ENCODE data around the gene CAPN13.

CAPN13 gene

GRCh38 chr2:30736461-30737325 is 70.6 kb downstream of the CAPN13 start:
- H3K4me3 ChIP-seq (ENCODE audit: low read length), result no peak overlapping the region
- DNase-seq (ENCODE audit: low read depth, low spot score), result no peak

- no peak for DNase-seq (ENCODE audit: low read depth, low spot score)
These were observed 73.2 kb downstream of the CAPN13 start for GRCh38 chr2:30733876-30734520.

GRCh38 chr2:30732876-30733275 is 74.4 kb downstream of the CAPN13 start:
- no peak for DNase-seq (ENCODE audit: low read depth, low spot score)
- H3K4me3 ChIP-seq (ENCODE audit: low read length), result no peak overlapping the region

More at GRCh38 chr2:30733876-30734520, 73.2 kb downstream of the CAPN13 start:
- H3K4me3 ChIP-seq (ENCODE audit: low read length), result no peak overlapping the region

- no peak for DNase-seq (ENCODE audit: low read depth, low spot score)
- H3K4me3 ChIP-seq (ENCODE audit: low read length), result no peak overlapping the region
These were observed 74.9 kb downstream of the CAPN13 start for GRCh38 chr2:30732376-30732775.

GRCh38 chr2:30731706-30732105 is 75.5 kb downstream of the CAPN13 start:
- no peak for DNase-seq (ENCODE audit: low read depth, low spot score)
- H3K4me3 ChIP-seq (ENCODE audit: low read length), result no peak overlapping the region

GRCh38 chr2:30730736-30731647 is 76.3 kb downstream of the CAPN13 start:
- DNase-seq (ENCODE audit: low read depth, low spot score), result no peak
- H3K4me3 ChIP-seq (ENCODE audit: low read length), result no peak overlapping the region

GRCh38 chr2:30729031-30729430 is 78.2 kb downstream of the CAPN13 start:
- H3K4me3 ChIP-seq (ENCODE audit: low read length), result no peak overlapping the region
- no peak for DNase-seq (ENCODE audit: low read depth, low spot score)

GRCh38 chr2:30722936-30723725 is 84.1 kb downstream of the CAPN13 start:
- no peak for DNase-seq (ENCODE audit: low read depth, low spot score)
- H3K4me3 ChIP-seq (ENCODE audit: low read length), result no peak overlapping the region

- DNase-seq (ENCODE audit: low read depth, low spot score), result no peak
- no peak overlapping the region for H3K4me3 ChIP-seq (ENCODE audit: low read length)
These were observed 85.3 kb downstream of the CAPN13 start for GRCh38 chr2:30721668-30722647.

GRCh38 chr2:30721241-30721640 is 86.0 kb downstream of the CAPN13 start:
- H3K4me3 ChIP-seq (ENCODE audit: low read length), result no peak overlapping the region
- DNase-seq (ENCODE audit: low read depth, low spot score), result no peak

- DNase-seq (ENCODE audit: low read depth, low spot score), result no peak
- H3K4me3 ChIP-seq (ENCODE audit: low read length), result no peak overlapping the region
These were observed 90.1 kb downstream of the CAPN13 start for GRCh38 chr2:30717081-30717650.

- H3K4me3 ChIP-seq (ENCODE audit: low read length), result no peak overlapping the region
- DNase-seq (ENCODE audit: low read depth, low spot score), result no peak
These were observed 90.9 kb downstream of the CAPN13 start for GRCh38 chr2:30716123-30716900.

GRCh38 chr2:30714811-30715709 is 92.2 kb downstream of the CAPN13 start:
- DNase-seq (ENCODE audit: low read depth, low spot score), result no peak
- no peak overlapping the region for H3K4me3 ChIP-seq (ENCODE audit: low read length)

GRCh38 chr2:30713698-30714097 is 93.5 kb downstream of the CAPN13 start:
- no peak for DNase-seq (ENCODE audit: low read depth, low spot score)
- H3K4me3 ChIP-seq (ENCODE audit: low read length), result no peak overlapping the region

GRCh38 chr2:30711646-30712085 is 95.6 kb downstream of the CAPN13 start:
- peak; percentile 76 for DNase-seq (ENCODE audit: low read depth, low spot score)
- no peak overlapping the region for H3K4me3 ChIP-seq (ENCODE audit: low read length)

- no peak for DNase-seq (ENCODE audit: low read depth, low spot score)
- H3K4me3 ChIP-seq (ENCODE audit: low read length), result no peak overlapping the region
These were observed 96.8 kb downstream of the CAPN13 start for GRCh38 chr2:30710461-30710860.

Measured in Jurkat, Clone E6-1 (cell line).